GM12878 (cell line): ENCODE results near the gene DRAXIN. TPM values are rescaled to one million over a fixed set of nuclear protein-coding genes. Genes with fewer than 3 reads are reported as not detected.

Source experiments
- ATAC-seq: fragments of 200-7000 bp; cut with Tn5 transposase; 3 replicates; pipeline ENCODE4 v1.9.1; 2020; ENCODE audit warnings: mild to moderate bottlenecking, moderate library complexity
- BruUV-seq: library from RNA; stranded (reverse); fragments of 400-500 nt; replicated peaks from 2 replicates; lab custom pipeline; 2021; lab: Mats Ljungman, UMichigan
- CTCF ChIA-PET: fragments of 300-600 bp; sonication (Branson Sonifier 250); formaldehyde crosslinking; extraction: SDS; loops from one replicate; lab custom pipeline; 2021; ENCODE audit warnings: inconsistent platforms; lab: Yijun Ruan, JAX
- POLR2A ChIA-PET: fragments of 350-600 bp; formaldehyde crosslinking; extraction: SDS; loops from one replicate; lab custom pipeline; 2021; ENCODE audit warnings: inconsistent platforms; lab: Charles Lee
- RAD21 ChIA-PET: fragments of 300-600 bp; sonication (Branson Sonifier 250); formaldehyde crosslinking; loops from one replicate; lab custom pipeline; 2023; ENCODE audit warnings: antibody characterized with exemption; ENCODE audit not compliant: unreplicated experiment; lab: Charles Lee
- SMC1A ChIA-PET: fragments of 300-600 bp; sonication (Branson Sonifier 250); formaldehyde crosslinking; loops from one replicate; lab custom pipeline; 2023; ENCODE audit not compliant: unreplicated experiment, uncharacterized antibody; lab: Charles Lee
- DNase-seq: peaks from one replicate; pipeline ENCODE4 v3.0.0-alpha.2; 2011; ENCODE audit warnings: low read depth, low spot score
- FAIRE-seq: peaks from 3 replicates; lab custom pipeline; 2011; peaks lifted over from hg19 to GRCh38; lab: Jason Lieb, UNC
- H2AFZ ChIP-seq: 2 replicates; pipeline ENCODE4 v1.6.0; 2011; ENCODE audit warnings: low read depth, low read length, control low read depth; ENCODE audit not compliant: control insufficient read depth
- H3K27ac ChIP-seq: 2 replicates; pipeline ENCODE4 v1.5.1; 2011; ENCODE audit warnings: control low read depth; ENCODE audit not compliant: control insufficient read depth, insufficient read depth
- H3K27me3 ChIP-seq, 2 experiments: replicated peaks in 1 of 2; 2 replicates each; pipeline versions ENCODE4 v1.6.0 to v1.6.1; 2011; ENCODE audit warnings: low read length in 1 of 2; ENCODE audit not compliant: control insufficient read depth in 2 of 2, insufficient read depth in 2 of 2
- H3K36me3 ChIP-seq, 2 experiments: 2 replicates each; pipeline ENCODE4 v1.5.1; 2011; ENCODE audit warnings: low read length in 1 of 2; ENCODE audit not compliant: control insufficient read depth in 2 of 2, insufficient read depth in 2 of 2
- H3K4me1 ChIP-seq: 2 replicates; pipeline ENCODE4 v1.6.1; 2011; ENCODE audit warnings: mild to moderate bottlenecking, low read length, moderate library complexity, mixed read lengths; ENCODE audit not compliant: control insufficient read depth, insufficient read depth
- H3K4me2 ChIP-seq: 2 replicates; pipeline ENCODE4 v1.6.0; 2011; ENCODE audit warnings: control low read depth; ENCODE audit not compliant: control insufficient read depth, insufficient read depth
- H3K4me3 ChIP-seq: fragments of 200-600 bp; sonication (generic); 2 replicates; pipeline ENCODE4 v1.5.1; 2016
- H3K79me2 ChIP-seq: 2 replicates; pipeline ENCODE4 v1.6.0; 2011; ENCODE audit warnings: low read length; ENCODE audit not compliant: control insufficient read depth, insufficient read depth
- H3K9ac ChIP-seq: 2 replicates; pipeline ENCODE4 v1.8.0; 2011; ENCODE audit warnings: low read length, control low read depth, mixed read lengths; ENCODE audit not compliant: control insufficient read depth, insufficient read depth
- H3K9me3 ChIP-seq: replicated peaks from 3 replicates; pipeline ENCODE4 v1.5.1; 2011; ENCODE audit warnings: mild to moderate bottlenecking, low read length; ENCODE audit not compliant: control insufficient read depth, insufficient read depth
- H4K20me1 ChIP-seq: 2 replicates; pipeline ENCODE4 v1.6.0; 2011; ENCODE audit not compliant: control insufficient read depth, insufficient read depth
- BCL3 ChIP-seq: IDR thresholded peaks from 2 replicates; pipeline ENCODE4 v1.6.1; 2011; ENCODE audit warnings: borderline replicate concordance, low read depth, mild to moderate bottlenecking, moderate library complexity, low read length; ENCODE audit not compliant: insufficient read depth, poor library complexity, severe bottlenecking
- CREM ChIP-seq: IDR thresholded peaks from 2 replicates; pipeline ENCODE4 v1.6.1; 2014; ENCODE audit warnings: antibody characterized with exemption, low read depth
- GATAD2B ChIP-seq: fragments of 450-650 bp; conservative IDR thresholded peaks from 2 replicates; pipeline ENCODE4 v1.6.1; 2017; ENCODE audit warnings: low read depth, mild to moderate bottlenecking, moderate library complexity
- HDAC6 ChIP-seq: fragments of 200-600 bp; sonication (generic); IDR thresholded peaks from one replicate; pipeline ENCODE4 v1.8.0; 2017; ENCODE audit warnings: antibody characterized with exemption; ENCODE audit not compliant: unreplicated experiment
- JUNB ChIP-seq: IDR thresholded peaks from 2 replicates; pipeline ENCODE4 v1.6.1; 2016; ENCODE audit warnings: antibody characterized with exemption, mild to moderate bottlenecking
- MTA2 ChIP-seq: fragments of 450-650 bp; IDR thresholded peaks from 2 replicates; pipeline ENCODE4 v1.6.1; 2016; ENCODE audit warnings: low read depth, mild to moderate bottlenecking, moderate library complexity
- RAD51 ChIP-seq: fragments of 450-650 bp; IDR thresholded peaks from 2 replicates; pipeline ENCODE4 v1.6.1; 2016; ENCODE audit warnings: moderate library complexity, mild to moderate bottlenecking, inconsistent platforms
- REST ChIP-seq: IDR thresholded peaks from 2 replicates; pipeline ENCODE4 v1.6.1; 2012; ENCODE audit warnings: mild to moderate bottlenecking, low read depth, low read length
- SKIL ChIP-seq: fragments of 450-650 bp; IDR thresholded peaks from 2 replicates; pipeline ENCODE4 v1.6.1; 2017; ENCODE audit warnings: mild to moderate bottlenecking, low read depth, inconsistent platforms; ENCODE audit not compliant: poor library complexity, severe bottlenecking
- SMARCA5 ChIP-seq: fragments of 450-650 bp; IDR thresholded peaks from 2 replicates; pipeline ENCODE4 v1.6.1; 2017; ENCODE audit warnings: mild to moderate bottlenecking
- WGBS: methylation state at CpG from one replicate; pipeline ENCODE4 v1.1.6; 2016; ENCODE audit warnings: low lambda C conversion rate; ENCODE audit not compliant: insufficient replicate concordance, insufficient coverage; ENCODE audit errors: missing lambda C conversion rate; 5-methylcytosine and 5-hydroxymethylcytosine counted together
- in situ Hi-C: fragments of 300-500 bp; cut with MboI; formaldehyde crosslinking; loops from 9 replicates; pipeline ENCODE4 v1.14.3; 2018; ENCODE audit warnings: mixed read lengths
- intact Hi-C: fragments of 100-400 bp; cut with micrococcal nuclease; formaldehyde crosslinking; loops from one replicate; pipeline ENCODE4 v1.14.2; 2022; ENCODE audit not compliant: unreplicated experiment
- polyA plus RNA-seq, 11 experiments: library from polyadenylated mRNA; depleted of rRNA in 4 of 11; unstranded in 6 of 11; stranded (reverse) in 5 of 11; fragments of >200 nt; fragmentation: Nextera tagmentation in 4 of 11; fragmentation: Illumina TruSeq in 1 of 11; extraction: Ambion mirVana in 4 of 11; extraction: Trizol in 1 of 11; gene quantifications; 1 replicate in 1 of 11; 2 replicates in 10 of 11; pipeline versions ENCODE4 v1.2.1 to v1.2.3, GENCODE V29; 2011 to 2016; ENCODE audit warnings: inconsistent platforms in 2 of 11, missing spikeins in 2 of 11, low read depth in 1 of 11
- total RNA-seq, 4 experiments: library from RNA; depleted of rRNA in 3 of 4; stranded (reverse); fragments of >200 nt in 3 of 4; fragmentation: Illumina TruSeq in 1 of 4; extraction: Trizol in 1 of 4; gene quantifications; 2 replicates each; pipeline versions ENCODE4 v1.2.1 to v1.2.3, GENCODE V29; 2013 to 2021
- TF ChIP-seq, protein P1 (sequence below): fragments of 450-650 bp; IDR thresholded peaks from 2 replicates; pipeline ENCODE4 v1.6.1; 2014; ENCODE audit warnings: mild to moderate bottlenecking

The DRAXIN gene
- total and polyA plus RNA-seq, 10 of the 15 experiments (the other 5 are each of a cell fraction or from before 2014, with no cell fraction given): 0.01 to 0.05 (median 0.03) TPM; not detected in 3

DNA sequence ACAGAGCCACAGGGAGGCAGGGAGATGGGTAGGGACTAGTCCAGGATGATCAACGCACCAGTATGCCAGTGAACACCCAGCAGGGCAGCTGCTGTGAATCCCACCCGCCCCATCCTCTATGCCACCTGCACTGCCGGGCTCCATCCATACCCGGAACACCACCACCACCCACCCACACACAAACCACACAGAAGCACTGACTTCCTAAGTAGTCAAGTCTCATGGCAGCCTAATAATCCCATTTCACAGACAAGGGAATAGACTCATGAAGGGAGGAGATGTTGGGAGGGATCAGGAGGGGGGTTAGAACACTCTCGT is 6.3 kb downstream of the DRAXIN start:
- H3K36me3 ChIP-seq: no peaks in the 10 kb centered on the region
- intact Hi-C loops: no loop called here
- no peak for ATAC-seq
- in situ Hi-C loops: no loop called here
- H3K27ac ChIP-seq: no peak overlapping the region
- SMC1A ChIA-PET: no interaction called here
- no peak for DNase-seq
- no peaks in the 10 kb centered on the region for H4K20me1 ChIP-seq
- H2AFZ ChIP-seq: no peak overlapping the region
- H3K9me3 ChIP-seq: no peaks in the 10 kb centered on the region
- CTCF ChIA-PET: interaction anchor here (1.3 kb wide), 1 partner anchor 47 kb away, joined by 9 read pairs; no protein-coding TSS in a partner anchor
- 29% methylated on average over 5 of the region's 5 CpGs for WGBS
- BruUV-seq: no TSS peak
- TF ChIP-seq, protein P1, sequence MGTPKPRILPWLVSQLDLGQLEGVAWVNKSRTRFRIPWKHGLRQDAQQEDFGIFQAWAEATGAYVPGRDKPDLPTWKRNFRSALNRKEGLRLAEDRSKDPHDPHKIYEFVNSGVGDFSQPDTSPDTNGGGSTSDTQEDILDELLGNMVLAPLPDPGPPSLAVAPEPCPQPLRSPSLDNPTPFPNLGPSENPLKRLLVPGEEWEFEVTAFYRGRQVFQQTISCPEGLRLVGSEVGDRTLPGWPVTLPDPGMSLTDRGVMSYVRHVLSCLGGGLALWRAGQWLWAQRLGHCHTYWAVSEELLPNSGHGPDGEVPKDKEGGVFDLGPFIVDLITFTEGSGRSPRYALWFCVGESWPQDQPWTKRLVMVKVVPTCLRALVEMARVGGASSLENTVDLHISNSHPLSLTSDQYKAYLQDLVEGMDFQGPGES: no peak
- no peak for TF ChIP-seq JUNB
- TF ChIP-seq GATAD2B: no peak
- no peak for TF ChIP-seq SKIL
- no peak for TF ChIP-seq REST
- TF ChIP-seq SMARCA5: no peak
- no peak for TF ChIP-seq MTA2
- no peak for TF ChIP-seq BCL3
- no peak for TF ChIP-seq RAD51
- no peak for TF ChIP-seq CREM
- TF ChIP-seq HDAC6: no peak
- FAIRE-seq: no peak
- H3K9ac ChIP-seq: no peak overlapping the region
- no peaks in the 10 kb centered on the region for H3K4me1 ChIP-seq
- POLR2A ChIA-PET: no interaction called here
- H3K27me3 ChIP-seq: peaks cover 0 to 5% of the 10 kb centered on the region in 2 experiments; a peak in 3 of 4 replicates
- no peaks in the 10 kb centered on the region for H3K79me2 ChIP-seq
- H3K4me2 ChIP-seq: no peak overlapping the region
- no peak overlapping the region for H3K4me3 ChIP-seq
- RAD21 ChIA-PET: no interaction called here
